Activated CD4-positive, alpha-beta T cell treated with anti-CD3 and anti-CD28 coated beads for 1 hour (primary cell): ENCODE data around the gene CTNS.
A peak's percentile ranks its signal among the peaks of the same experiment; 100 is the strongest.

ENCODE experiments used
- DNase-seq: peaks from one replicate; pipeline ENCODE4 v3.0.0-alpha.2; 2020

The CTNS gene

DNA sequence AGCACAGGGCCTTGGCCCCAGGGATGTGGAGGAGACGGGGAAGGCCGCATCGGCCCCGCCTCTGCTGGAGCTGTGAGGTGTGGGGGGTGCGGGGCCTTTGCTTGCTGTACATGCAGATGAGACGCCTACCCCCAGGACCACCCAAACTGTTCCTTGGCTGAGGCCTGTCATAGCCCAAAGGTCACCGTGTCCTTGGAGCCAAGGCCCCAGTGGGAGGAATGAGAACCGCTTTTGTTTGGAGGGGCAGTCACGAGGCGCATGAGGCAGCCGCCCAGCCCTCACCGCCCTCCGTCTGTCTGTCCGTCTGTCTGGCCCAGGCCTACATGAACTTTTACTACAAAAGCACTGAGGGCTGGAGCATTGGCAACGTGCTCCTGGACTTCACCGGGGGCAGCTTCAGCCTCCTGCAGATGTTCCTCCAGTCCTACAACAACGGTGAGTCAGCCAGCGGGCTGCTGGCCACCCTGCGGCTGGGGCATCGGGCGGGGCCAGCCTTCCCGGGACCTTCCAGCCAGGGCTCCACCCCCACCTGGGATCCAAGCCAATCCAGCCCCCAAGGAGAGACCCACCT lies 23.1 kb downstream of the CTNS start:
- DNase-seq, result no peak

DNA sequence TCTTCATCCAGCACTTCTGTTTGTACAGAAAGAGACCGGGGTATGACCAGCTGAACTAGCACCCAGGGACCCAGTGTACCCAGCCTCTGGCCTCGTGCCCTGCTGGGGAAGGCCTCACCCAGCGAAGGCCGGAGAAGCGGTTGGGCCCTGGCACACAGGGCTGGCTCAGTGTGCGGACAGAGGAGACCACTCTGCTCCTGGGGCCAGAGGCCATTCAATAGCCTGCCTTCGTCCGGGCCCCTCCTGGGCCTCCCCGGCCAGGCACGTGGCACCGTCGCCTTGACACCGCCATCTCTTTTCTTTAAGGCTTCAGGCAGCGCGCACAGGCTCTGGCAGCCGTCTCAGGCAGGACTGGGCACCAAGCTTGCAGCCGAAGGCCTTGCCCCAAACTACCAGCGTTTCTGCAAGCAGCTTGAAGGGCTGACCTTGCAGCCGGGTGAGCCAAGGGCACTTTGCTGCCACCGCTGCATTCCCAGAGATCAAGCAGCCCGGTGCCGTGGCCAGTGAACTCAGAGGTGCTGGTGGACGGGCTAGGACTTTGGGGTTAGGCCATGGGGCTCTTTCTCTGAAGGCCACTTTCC lies 23.8 kb downstream of the CTNS start:
- no peak for DNase-seq

DNA sequence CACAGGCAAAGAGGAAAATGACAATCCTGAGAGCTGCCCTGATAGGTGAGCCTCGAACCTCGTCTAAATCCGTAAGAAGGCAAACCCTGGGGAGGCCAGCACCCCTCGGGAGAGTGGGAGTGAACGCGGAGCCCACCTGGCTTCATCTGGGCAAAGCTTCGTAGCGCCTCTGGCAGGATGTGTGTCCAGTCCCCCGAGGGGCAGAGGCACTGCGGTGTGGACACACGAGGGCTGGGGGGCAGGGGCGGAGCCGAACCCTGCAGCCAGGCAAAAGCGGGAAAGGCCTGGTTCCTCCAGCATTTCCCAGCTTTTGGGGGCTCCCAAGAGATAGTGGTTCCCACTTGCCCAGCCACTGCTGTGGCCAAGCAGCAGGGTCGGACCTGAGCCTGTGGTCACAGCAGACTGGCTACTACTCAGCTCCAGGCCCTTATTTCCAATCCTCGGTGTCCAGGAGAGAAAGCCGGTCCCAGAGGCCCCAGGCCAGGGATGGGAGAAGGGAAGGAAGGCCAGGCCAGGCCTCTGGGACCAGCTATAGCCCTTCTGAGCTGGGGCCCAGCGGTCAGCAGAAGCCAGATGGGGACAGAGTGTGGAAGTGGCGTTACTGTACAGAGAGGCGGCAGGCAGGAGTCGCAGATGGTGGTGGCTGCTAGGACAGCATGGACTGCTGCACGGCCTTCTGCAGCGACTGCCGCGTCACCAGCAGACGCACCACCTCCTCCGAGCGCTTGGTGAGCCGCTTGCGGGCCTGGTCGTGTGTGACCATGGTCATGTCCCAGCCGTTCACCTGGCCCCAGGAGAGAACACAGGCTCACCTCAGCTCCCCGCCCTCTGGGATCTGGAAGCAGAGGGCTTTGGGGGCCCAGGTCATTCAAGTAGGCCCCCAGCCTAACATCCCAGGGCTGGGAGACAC lies 26.8 kb downstream of the CTNS start:
- no peak for DNase-seq

DNA sequence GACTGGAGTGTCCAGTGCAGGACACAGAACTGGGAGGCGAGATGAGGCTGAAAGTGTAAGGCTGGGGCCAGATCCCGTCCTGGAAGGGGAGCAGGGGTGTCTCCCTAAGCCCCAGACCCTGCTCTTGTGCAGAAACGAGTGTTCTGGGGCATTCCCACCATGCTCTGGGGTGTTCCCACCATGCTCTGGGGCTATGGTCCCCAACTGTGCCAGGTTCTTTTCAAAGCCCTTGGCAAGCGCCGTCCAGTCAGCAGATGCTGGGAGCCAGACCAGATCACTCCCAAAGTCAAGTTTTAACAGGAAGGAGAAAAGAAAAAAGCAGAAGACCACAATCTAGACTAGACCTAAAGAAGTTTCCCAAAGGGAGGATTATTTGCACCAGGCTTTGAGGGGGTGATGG lies 29.3 kb downstream of the CTNS start:
- no peak for DNase-seq

DNA sequence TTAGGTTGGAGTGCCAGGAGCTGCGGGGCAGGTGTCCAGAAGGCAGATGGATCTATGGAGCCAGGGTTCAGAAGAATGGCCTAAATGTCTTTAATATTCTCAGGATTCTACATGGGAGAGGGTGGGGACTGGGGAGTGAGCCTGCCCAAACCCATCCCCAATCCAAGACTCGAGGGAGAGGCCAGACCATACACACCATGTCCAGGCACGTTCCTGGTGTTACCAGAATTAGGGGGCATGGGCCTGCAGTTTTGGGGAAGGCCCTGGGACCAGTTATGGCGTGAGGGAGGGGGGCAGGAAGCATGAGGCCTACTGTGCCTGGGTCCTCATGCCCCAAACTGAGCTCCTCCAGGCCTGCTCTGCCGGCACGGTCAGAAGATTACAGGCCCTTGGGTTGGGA lies 30.0 kb downstream of the CTNS start:
- DNase-seq, result no peak

DNA sequence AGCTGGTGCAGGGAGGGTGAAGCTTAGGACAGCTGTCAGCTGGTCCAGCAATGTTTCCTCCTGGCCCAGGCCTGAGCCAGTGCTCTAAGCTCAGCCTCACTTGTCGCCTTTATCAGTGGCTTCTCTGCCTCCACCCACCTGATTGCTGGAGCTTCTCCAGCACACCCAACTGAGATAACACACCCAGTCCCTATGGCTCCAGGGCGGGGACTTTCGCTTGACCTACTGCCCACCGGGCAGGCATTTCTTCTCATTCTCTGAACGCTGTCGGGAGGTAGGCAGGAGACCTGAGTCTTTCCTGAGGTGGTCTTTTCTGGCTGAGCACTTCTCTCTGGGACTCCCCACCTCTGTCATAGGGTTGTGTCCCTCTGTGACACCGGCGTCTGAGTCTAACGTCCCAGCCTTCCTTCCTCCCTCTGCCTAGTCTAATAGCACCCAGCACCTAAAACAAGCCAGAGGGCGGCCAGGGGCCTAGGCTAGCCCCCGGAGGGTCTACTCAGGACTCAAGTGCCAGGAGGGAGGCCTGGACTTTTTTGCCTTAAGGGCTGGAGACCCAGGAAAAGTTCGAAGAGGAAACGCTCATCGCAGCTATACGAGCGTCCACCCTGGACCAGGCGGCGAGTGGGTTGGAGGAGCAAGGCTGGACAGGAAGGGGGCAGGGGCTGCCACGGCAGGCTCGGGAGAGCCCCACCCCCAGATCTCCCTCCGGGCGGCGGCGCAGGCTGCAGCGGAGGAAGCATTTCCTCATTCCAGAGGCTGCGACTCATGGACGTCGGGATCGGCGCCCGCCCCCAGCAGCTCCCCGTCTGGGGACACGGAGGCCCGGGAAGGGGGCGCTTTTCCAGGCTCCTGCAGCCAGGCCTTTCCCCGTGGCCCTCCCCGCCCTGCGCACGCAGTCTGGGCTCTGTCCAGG lies 31.1 kb downstream of the CTNS start:
- no peak for DNase-seq

DNA sequence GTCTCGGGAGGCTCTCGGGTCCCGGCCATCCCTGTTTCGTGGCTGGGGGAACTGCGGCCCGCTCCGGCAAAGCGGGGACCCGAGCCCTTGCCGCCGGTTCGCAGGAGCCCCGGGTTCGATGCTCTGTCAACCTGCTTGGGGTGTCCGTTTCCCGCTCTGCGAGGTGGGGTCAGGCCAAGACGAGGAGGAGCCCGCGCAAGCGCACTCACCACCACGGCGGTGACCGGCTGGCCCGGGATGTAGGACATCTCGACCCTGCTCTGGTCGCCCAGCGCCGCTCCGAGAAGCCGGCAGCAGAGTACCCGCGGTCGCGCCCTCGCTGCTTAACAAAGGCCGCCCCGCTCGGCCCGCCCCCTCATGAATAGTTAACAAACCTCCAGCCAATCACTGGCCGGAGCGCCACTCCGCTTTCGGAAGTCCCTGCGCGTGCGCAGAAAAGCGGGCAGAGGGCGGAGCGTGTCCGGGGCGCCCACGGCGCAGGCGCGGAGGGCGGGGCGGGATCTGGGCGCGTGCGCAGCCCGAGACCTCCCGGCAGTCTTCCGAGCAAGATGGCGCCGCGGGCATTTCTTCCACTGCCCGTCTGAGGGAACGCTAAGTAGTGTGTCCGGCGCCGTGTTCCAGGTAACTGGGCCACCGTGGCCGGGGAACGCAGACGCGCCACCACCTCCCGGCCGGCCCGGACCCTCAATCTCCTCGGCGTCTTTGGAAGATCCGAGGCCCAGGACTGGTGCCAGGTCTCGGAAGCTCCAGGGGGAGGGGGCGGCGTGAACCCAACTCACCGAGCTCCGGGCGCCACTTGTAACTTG lies 31.9 kb downstream of the CTNS start, which contains the start of the genes EMC6 and TAX1BP3:
Gene EMC6, plus strand, starts transcription at position 534 of the 806 bp plus-strand sequence. CDS start 335 bp downstream, outside the sequence.
Gene TAX1BP3, minus strand, starts transcription at position 300 of the 806 bp plus-strand sequence. Its CDS starts 52 bp downstream, at position 248.
- peak; percentile 99 for DNase-seq

DNA sequence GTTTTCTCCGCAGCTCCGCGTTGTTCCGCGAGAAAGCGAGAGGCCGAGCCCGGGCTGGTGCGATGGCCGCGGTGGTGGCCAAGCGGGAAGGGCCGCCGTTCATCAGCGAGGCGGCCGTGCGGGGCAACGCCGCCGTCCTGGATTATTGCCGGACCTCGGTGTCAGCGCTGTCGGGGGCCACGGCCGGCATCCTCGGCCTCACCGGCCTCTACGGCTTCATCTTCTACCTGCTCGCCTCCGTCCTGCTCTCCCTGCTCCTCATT lies 32.5 kb downstream of the CTNS start:
- no peak for DNase-seq

DNA sequence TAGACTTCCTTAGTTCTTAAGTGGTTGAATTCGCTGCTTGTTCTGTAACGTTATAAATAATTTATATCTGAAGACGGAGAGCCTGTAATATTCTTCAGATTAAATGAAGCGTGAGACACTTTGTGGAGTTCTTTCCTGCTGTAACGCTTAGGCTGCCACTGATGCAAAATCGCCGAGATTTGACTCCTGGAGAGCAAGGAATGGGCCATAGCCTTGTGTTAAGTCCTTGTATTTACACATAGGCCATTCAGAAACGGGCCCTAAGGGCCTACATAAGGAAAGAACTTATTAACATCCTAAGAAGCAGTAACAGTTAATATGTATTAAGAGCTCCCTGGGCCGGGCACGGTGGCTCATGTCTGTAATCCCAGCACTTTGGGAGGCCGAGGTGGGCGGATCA lies 33.0 kb downstream of the CTNS start:
- no peak for DNase-seq

DNA sequence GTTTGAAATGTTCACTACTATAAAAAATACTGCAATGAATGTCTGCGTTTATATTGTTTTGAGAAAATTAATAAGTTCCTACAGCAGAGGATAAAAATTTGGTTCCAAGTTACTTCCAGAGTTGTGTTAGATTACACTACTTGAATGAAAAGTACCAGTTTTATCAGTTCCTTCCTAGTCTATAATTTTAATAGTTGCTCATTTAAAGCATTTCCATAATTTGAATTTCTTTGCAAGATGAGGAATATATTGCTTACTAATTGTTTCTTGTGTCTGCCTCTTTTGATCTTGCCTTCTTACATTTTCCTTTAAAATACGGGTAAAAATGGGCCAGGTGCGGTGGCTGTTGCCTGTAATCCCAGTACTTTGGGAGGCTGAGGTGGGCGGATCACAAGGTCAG lies 36.0 kb downstream of the CTNS start:
- DNase-seq, result no peak

DNA sequence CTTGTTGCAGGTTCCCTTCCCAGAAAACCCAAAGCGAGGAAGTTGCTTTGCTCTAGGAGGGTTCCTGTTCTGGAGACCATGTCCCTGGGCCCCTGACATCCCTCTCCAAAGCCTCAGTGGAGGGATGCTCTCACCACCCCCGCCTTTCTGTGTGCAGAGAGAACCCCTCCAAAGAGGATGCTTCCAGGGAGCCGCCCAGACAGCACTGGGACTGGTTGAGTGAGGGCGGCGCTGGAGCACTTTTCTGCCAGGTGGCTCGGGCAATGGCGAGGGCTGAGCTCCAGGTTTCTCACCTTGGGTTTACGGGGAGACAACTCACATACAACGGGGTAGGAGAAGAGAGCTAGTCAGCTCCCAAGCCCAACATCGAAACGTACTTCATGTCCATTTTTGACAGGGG lies 39.3 kb downstream of the CTNS start:
- no peak for DNase-seq

DNA sequence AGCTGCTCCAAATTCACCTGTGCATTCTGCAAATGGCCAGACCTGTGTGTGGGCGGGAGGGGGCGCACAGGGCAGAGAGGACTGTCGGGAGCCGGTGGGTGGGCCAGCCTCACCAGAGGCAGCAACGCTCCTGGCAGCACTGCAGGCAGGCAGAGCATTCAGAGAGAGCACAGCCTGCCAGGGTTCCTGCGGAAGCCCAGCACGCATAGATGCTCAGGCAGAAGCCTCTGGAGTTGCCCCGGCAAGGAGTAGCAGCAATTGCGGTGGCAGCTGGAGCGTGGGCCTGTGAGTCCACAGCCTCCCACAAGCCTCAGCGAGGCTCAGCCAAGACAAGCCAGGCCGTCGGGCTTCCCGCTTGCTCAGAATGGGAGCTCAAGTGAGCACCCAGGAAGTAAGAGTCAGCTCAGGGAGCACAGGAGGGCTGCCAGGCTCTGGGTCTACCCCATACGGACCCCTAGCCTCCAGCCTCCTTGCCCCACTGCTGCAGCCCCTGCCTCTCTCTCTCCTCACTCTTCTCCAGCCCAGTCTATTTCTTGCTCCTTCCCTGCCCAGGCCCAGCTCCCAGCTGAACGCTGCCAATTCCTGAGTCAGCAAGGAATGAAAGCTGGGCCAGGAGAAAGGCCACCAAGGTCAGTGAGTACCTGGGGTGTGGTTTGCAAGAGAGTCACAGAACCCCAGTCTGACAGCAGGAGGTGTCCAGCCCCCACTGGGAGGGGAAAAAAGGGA lies 41.7 kb downstream of the CTNS start:
- no peak for DNase-seq

DNA sequence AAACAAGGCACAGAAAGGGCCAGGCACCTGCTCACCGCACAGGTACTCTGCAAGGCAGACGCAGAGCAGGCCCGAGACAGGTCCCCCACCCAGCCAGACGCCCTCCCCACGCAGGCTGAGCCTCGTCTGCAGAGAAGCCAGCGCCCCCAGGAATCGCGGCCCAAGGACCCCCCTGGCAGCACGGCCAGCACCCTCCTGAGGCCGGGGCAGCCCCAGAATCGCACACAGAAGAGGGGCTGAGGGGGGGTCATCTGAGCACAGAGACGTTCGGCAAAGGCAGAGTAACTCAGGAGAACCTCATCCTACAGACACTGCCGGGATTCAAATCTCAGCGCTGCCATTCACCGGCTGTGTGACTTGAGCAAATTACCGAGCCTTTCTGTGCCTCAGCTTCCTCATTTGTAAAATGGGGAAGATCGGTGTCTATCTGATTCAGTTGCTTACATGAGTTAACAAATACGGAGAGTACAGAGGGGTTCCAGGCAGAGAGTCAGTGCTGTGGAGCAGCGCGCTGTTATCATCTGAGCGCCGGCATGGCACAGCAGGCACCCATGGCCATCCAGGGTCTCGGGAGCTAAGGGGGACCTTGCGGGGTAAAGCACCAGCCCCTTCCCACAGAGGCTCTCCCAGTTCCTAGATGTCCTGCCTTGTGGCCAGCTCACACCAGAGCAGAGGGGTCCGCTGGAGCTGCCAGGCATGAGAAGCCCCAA lies 42.4 kb downstream of the CTNS start:
- DNase-seq, result no peak

DNA sequence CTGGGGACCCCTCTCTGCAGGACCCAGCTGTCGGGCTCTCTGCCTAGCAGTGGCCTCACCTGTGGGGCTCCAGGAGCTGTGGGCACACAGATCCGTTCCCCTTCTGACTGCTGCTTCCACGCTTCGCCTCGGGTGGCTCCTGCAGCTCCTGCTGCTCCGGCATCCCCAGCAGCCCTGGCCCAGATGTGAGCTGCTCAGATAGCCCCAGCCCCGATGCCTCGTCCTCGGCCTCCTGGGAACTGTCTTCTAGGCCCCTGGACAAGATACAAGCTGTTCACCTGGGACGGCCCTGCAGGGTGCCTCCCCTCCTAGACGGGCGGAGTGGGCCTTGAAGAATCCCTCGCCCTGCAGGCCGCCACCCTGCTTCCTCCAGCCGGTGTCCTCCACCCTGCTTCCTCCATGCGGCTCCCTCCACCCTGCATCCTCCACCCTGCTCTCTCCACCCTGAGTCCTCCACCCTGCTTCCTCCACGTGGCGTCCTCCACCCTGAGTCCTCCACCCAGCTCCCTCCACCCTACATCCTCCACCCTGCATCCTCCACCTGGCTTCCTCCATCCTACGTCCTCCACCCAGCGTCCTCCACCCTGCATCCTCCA lies 43.1 kb downstream of the CTNS start:
- no peak for DNase-seq

DNA sequence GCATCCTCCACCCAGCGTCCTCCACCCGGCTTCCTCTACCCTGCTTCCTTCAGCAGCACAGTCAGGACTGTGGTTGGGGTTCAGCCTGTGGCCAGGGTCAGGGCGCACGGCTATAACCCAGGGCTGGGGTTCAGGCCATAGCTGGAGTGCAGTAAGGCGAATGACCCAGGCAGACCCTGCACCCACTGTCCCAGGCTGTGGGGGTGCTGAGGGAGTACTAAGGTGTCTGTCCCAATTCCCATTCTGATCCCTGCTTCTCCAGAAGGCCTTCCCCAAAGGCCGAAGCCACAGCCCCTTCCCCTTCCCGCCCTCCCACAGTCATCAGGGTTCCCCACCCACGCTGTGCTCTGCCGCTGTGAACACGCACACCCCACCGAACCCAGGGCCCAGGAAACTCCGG lies 44.5 kb downstream of the CTNS start:
- DNase-seq, result no peak

DNA sequence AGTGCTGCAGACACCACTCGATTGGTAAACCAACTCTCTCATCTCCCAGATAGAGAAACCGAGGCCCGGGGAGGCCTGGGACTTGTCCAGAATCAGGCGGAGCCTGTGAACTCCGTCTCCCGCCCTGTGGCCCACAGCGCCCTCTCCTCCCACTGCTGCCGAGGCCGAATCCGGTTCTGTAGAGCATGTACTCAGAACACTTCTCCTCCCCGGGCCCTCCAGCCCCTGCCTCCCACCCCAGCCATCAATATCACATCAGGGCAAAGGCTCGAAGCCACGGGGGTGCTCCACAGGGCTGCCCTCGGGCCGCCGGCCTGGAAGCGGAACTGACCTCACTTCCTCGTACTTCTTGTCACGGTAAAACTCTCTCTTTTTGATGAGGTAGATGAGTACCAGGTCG lies 45.0 kb downstream of the CTNS start:
- no peak for DNase-seq

DNA sequence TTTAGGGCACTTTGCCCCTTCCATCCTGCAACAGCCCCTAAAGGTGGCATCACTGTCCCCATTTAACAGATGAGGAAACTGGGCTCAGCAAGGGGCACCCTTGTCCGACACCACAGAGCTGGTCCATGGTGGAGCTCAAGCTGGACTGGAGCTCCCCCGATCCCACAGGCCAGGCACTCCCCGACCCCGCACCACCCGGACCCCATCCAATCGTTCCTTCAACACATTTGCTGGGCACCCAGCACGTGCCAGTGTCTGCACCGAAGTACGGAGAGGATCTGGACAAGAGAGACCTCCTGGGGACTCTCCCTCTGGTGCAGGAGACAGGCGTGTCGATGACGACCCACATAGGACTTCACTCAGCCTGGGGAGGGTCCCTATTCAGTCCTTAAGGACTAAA lies 45.5 kb downstream of the CTNS start:
- no peak for DNase-seq

DNA sequence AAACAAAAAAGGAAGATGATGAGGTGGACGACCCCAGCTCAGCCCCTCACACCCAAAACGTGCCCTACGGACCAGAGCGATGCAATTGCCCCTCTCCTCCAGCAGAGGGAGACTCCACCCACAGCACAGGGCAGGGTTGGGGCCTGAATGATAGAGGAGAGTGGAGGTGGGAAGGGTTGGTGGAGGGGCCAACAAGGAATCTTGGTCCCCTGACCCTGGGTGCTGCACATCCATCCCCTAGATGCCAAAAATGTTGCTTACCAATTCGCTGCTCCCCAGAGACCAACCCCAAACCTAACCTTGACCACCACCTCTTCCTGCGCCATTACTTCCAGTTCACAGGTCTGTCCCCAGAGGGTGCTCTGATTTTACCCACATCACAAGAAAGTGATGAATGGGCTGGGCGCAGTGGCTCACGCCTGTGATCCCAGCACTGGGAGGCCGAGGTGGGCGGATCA lies 46.5 kb downstream of the CTNS start:
- DNase-seq, result peak; percentile 39

DNA sequence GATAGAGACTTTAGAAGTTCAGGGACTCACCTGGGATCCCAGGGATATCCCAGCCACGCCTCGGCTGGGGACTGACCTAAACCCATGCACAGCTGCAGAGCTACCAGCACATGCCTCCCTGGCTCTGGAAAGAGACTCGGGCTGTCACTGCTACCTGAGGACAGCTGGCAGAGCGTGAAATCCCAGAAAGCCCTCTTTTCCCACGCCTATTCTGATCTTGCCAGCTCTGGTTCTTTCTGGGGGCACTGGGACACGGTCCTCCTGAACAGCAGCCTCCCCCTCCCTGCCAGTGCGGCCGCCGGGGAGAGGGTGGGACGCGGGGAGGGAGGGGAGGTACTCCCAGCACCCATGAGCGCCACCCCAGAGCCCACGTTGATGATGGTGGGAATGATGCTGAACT lies 48.6 kb downstream of the CTNS start:
- DNase-seq, result no peak

DNA sequence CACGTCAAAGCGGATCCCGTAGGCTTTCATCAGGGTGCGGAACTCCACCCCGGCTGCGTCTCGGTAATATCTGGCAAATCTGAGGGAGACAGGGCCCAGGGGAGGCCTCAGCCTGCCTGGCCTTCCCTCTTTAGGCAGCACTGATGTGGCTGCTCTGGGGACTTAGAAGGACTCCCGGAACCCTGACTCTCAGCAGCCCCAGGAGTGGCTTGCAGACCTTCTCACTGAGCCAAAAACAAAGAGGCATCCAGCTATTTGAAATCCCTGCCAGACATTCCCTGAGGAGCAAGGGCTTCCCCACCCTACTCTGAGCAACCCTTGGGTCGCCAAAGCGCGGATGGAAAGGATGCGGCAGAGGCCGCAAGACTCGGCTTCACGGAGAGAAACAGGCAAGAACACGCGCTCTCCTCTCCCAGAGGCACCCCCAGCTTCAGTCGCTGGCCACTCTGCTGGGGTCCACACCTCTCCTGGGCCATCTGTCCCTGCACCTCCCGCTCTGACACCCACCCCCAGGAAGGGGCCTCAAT lies 51.5 kb downstream of the CTNS start:
- DNase-seq, result no peak
